GM21786 (cell line): ENCODE results near the gene BAHCC1.

Experiments used
- ATAC-seq: cut with Tn5 transposase; IDR thresholded peaks from one replicate; pipeline ENCODE4 v1.9.1; 2021; ENCODE audit not compliant: unreplicated experiment

BAHCC1 gene

DNA sequence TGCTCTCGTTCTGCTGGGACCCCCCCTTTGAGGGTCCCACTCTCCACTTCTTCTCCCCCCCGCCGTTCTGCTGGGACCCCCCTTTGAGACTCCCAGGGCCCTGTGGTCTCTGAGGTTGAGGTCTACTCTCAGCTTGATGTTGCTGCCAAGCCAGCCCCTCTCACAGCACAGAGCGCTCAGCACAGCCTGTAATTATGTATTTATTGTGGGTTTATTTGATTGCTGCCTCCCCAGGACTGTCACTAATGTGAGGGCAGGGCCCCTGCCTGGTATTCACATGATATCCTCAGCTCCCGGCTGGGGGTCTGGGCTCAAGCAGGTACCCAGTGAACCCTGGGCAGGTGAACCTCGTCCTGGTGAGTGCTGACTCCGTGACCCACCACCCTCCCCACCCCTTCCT lies 81.9 kb downstream of the BAHCC1 start:
- ATAC-seq: no peak

DNA sequence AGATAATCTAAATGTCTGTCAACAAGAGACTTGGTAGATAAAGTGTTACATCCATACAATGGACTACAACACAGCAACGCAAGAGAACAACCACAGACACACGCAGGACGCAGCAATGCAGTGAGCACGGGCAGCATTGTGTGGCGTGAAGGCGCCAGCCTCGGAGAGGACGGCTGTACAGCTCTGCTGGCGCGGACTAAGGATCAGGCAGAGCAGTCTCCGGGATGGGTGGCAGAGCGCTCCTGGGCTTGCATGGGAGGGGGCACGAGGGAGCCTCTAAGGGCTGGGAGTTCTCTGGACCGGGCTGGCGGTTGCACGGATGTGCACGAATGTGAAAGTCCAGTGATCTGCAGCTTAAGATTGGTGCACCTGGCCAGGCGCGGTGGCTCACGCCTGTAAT lies 82.9 kb downstream of the BAHCC1 start:
- no peak for ATAC-seq

DNA sequence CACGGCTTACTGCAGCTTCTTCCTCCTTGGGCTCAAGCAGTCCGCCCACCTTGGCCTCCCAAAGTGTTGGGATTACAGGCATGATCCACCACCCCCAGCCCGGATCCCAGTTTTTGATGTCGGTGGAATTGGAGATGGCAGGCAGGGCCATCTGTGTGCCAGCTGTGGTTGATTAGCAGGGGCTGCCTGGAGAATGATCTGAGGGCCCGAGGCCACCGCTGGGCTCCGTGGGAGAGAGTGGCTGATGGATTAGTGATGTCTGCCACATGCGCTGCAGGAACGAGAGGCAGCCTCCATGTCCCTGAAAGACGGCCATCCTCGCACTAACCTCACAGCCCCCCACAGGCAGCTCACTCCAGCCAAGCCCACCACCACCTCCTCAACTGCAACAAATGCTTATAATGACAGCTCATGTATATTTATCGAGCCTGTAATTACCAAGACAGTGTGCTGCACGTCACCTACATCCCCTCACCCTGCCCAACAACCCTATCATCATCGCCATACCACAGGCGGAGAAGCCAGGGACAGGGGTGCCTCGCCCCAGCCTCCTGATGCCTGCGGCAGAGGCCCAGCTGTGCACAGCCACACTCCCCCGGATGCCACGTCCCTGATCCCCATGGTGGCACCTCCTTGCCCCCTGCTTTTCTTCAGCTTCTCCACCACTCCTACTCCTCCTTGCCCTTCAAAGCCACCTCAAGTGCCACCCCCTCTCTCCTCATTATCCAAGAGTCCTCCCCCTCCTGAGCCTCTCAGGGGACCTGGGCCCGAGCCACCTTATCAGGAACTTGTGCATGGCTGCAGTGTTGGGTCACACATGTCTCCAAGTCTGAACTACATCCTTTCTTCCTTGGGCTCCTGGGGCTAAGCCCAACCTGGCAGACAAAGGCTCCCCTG lies 84.2 kb downstream of the BAHCC1 start:
- ATAC-seq: no peak

DNA sequence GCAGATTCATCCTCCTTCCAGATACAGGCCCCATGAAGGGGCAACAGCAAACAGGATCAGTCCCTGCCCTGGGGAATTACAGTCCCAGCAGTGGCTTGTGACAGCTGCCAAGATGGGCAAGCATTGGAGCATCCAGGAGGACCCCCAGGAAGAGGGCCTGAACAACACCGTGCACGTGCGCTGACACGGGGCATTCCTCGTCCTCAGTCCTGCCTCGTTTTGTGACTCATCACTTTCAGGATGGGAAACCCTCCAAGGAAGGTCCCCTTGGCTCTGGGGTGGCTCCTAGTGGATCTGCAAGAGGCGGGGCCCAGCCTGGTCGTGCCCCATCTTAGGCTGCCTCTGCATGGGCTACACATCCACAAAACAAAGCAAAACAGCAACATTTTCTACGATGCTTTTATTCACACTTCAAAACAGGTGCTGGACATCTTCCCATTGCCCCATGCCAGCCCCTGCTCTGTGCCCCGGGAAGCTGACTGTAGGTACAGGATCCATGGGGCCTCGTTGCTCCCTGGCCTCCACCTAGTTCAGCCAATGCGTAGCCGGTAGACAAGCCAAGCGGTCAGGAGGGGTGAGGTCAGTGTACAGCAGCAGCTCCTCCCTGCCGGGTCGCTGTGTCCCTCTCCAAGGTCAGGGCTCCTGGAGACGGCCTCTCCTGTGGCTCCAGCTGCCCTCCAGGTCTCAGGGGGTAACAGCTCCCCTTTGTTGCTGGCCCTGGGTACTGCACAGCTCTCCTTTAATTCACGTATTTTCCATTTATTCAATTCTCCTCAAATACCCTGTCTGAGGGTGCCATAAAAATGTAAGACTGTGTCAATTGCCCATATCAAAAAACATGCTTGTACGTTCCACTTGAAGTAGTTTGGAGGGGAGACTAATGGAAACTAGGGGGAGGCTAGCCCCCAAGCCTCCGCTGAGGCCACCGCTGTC lies 85.1 kb downstream of the BAHCC1 start:
- ATAC-seq: no peak

DNA sequence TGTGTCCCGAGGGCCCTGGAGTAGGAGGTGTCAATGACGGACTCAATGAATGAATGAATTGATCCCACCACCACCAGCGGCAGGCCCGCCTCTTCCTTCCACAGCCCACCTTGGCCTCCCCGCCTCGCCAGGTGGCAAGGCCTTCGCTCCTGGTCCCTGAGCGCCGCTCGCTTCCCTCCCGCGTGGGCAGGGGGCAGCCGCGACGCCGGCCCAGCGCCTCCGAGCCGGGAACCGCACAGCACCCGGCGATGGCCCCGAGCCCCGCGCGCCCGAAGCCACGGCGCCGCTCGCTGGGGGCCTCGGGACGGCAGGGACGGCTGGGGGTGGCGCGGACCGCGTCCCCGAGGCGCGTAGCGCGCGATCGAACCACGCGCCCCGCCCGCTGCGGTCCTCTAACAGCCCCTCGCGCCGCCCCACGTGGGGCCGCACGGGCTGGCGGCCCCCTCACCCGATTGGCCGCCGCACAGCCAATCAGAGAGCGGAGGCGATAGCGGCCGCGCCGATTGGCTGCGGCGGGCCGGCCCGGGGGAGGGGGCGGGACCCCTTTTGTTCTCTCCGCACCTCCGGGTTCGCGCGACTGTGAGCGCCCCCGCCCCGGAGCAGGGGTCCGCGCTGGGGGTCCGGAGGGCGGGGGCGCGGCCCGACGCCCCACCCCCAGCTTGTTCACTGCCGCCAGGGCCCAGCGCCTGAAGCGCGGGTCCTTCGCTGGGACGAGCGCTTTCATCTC lies 86.0 kb downstream of the BAHCC1 start:
- ATAC-seq: no peak

DNA sequence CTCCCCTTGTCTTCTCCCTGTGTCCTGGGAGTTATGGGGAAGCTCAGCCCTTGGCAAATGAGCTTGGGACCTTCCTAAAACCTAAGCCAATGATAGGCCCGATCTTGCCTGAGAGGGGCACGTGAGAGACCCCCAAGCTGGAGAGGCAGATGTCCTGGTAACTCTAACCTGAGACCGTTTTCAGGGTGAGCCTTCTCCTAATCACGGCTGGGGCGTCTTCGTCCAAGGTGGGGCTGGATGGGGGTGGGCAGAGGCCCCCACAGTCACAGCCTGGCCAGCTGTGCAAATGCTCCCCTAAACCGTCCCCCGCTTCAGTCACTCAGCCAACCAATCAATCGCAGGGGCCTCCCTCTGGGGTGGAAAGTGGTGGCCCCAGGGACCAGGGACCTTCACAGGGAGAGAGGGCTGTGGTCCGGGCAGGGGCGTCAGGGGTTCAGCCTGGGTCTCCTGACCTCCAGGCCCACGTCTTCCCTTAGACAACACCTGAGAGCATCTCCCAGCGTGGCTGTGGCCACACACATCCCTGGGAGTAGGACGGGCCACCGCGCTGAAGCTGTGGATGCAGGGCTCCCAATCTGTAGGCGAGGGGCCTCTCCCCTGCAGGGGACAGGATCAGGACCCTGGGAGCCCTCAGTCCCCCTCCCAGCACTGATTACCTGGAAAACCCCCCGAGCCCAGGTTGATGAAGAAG lies 86.7 kb downstream of the BAHCC1 start:
- ATAC-seq: no peak

DNA sequence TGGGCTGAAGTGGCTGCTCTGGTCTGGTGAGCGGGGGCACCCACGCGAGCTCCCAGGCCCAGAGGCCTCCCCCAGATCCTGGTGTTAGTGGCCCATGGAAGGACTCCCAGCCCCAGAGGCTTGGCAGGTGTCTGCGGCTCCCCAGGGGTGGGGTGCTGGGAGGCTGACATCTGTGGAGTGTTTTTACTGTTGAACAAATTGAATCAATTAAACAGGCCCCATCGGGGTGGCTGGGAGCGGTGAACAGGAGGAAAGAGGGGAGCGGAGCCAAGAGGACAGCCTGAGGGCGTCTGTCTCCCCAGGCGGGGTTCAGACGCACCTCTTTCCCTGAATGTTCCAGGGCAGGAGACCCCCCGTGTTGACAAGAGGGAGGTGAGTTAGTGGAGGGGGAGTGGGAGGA lies 87.4 kb downstream of the BAHCC1 start:
- ATAC-seq: no peak

DNA sequence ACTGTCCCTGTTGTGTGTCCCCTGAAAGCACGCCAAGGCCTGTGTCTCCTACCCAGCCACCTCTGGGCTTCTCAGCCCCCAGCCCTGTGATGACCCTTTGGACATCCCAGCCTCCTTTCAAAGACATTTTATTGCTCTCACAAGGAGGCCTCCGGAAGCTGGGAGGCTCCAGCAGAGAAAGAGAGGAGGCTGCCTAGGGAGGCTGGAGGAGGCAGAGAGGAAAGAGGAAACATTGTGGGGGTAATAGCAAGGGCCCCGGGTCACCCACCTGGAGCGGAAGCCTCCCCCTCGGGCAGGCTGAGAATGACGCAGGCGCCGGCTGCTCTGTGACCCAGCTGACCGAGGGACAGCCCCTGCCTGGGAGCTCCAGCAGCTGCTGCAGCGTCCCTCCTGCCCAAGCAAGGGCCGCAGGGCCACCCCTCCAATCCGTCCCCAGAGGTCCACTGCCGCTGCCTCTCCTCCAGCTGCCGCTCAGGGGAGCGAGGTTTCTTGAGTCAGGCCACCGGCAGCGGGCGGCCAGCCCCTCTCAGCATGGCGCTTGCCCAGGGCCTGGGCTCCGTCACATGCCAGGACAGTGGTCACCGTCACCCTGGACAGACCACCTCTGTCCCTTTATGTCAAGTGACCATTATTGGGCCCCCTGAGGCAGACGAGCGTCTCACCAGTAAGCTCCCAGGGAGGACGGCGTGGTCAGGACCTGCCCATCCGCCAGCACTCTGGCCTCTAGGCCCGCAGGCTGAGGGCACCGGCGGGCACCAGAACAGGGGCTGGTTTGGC lies 88.0 kb downstream of the BAHCC1 start:
- no peak for ATAC-seq

DNA sequence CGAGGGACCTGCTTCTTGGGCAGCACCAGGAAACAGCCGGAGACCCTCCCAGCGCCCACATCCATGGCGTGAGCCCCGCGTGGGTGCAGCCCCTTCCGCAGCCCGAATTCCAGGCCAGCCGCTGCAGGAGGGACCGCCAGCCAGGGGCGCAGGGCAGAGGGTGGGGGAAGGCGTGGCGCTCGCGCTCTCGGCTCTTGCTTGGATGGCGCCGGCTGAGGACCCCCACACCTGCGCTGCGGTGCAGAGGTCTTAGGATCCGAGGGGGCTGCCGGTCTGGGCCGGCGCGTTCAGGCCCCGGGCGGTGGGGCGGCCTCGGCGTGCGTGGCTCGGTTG lies 88.6 kb downstream of the BAHCC1 start:
- no peak for ATAC-seq

DNA sequence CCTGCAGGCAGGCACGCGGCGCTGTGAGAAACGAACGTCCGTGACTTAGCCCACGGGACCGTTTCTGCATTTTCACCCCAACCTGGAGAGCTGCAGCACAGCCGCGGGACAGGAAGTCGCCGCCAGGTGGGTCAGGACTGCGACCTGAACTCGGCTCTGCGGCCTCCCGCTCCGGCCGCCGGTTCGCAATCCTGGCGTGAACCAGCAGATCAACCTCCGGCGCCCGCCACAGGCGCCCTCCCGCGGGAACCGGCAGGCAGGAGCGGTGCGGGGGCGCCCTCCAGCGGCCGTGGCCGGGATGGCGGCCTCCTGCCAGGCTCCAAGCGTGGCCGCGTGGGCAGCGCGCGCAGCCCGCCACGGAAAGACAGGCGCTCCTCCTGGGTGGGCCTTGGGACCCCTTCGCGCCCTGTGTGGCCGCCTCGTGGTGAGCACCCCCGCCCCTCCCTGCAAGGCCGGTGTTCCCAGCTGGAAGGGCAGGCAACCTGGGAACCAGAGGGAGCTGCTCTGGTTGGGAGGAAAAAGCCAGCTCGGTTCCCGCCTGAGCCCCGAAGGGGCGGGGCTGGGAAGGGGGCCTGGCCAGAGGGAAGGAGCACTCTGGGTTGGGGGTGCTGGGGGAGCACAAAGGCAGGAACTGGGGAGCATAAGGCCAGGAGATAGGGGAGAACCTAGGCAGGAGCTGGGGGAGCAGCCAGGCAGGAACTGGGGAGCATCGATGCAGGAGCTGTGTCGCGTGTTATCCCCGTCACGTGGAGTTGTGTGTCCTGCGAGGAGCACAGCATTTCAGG lies 89.1 kb downstream of the BAHCC1 start:
- ATAC-seq: peak; percentile 52

DNA sequence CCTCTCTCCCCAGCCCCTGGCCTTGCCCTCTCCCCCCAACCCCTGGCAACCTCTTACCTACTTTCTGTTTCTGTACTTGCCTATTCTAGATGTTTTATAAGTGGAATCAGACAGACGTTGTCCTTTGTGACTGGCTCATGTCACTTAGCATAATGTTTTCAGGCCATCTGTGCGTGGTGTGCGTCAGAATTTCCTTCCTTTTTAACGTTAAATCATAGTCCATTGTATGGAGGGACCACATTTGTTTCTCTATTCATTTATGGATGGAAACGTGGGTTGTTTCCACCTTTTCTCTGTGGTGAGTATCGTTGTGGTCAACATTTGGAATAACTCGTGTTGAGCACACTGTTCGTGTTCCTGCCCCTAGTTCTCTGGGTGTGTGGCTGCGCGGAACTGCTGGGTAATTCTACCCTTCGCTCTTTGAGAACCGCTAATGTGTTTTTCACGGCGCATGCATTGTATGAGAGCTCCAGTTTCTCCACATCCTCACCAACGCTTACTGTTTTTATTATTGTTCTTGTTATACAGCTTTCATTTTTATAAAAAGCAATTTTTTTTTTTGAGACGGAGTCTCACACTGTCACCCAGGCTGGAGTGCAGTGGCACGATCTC lies 91.0 kb downstream of the BAHCC1 start:
- no peak for ATAC-seq

DNA sequence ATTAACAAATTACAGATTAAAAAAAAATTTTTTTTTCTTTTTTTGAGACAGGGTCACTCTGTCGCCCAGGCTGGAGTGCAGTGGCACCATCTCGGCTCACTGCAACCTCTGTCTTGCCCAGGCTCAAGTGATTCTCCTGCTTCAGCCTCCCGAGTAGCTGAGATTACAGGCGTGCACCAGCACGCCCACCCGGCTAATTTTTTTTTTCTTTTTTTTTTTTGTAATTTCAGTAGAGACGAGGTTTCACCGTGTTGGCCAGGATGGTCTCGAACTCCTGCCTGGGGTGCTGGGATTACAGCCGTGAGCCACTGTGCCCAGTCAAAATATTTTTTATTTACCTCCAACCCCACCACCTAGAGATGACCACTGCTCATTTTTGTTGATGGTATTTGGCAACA lies 91.8 kb downstream of the BAHCC1 start:
- ATAC-seq: no peak

DNA sequence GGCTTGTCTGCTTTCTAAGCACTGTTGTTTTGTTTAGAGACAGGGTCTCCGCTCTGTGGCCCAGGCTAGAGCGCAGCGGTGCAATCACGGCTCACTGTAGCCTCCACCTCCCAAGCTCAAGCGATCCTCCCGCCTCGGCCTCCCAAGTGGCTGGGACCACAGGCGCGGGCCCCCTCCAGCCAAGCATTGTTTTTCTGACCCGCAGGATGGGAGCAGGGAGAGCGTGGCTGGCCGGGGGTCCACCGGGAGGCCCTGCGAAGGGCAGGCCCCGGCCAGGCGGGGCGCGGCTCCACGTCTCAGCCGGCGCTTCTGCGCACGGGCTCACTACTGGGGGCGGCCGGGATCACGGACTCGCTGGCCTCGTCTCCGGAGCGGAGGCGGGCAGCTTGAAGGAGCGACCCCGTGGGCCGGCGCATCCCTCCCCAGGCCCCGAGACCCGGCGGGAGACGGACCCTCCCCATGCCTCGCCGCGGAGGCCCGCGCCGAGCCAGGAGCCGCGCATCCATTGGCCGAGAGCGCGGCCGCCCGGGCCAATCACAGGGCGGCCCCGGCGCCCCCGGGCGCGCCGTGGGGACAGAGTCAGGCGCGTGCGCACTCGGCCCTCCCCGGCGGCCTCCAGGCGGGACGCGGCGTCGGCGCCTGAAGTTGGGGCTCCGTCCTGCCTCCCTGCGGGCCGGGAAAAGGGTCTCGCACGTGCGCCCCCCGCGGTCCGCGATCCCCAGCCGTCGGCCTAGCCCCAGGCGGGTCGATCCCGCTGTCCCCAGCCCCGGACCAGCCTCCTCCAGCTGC lies 92.4 kb downstream of the BAHCC1 start:
- ATAC-seq: no peak

DNA sequence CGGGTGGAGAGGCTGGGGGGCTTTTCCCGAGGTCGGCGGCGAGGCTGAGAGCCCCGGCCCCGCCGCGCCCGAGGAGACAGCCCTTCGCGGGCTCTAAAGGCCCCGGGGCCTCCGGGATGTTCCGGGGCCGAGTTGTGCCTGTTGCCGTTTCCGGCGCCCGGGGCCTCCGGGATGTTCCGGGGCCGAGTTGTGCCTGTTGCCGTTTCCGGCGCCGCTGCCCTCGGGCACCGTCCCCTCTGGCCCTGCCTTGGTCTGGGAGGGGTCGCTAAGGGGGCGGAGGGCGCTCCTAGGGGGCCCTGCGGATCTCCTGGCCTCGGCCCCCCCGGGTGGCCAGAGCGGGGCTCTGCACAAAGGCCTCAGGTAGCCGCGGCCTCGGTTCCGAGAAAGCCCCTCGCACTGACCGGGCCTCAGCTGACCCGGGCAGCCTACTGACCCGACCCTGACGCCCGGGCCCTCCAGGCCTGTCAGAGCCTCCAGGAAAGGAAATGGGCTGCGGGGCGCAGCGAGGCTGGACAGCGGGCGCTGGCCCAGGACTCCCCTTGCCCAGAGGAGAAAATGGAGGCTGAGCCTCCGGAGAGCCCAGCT lies 93.1 kb downstream of the BAHCC1 start:
- no peak for ATAC-seq

DNA sequence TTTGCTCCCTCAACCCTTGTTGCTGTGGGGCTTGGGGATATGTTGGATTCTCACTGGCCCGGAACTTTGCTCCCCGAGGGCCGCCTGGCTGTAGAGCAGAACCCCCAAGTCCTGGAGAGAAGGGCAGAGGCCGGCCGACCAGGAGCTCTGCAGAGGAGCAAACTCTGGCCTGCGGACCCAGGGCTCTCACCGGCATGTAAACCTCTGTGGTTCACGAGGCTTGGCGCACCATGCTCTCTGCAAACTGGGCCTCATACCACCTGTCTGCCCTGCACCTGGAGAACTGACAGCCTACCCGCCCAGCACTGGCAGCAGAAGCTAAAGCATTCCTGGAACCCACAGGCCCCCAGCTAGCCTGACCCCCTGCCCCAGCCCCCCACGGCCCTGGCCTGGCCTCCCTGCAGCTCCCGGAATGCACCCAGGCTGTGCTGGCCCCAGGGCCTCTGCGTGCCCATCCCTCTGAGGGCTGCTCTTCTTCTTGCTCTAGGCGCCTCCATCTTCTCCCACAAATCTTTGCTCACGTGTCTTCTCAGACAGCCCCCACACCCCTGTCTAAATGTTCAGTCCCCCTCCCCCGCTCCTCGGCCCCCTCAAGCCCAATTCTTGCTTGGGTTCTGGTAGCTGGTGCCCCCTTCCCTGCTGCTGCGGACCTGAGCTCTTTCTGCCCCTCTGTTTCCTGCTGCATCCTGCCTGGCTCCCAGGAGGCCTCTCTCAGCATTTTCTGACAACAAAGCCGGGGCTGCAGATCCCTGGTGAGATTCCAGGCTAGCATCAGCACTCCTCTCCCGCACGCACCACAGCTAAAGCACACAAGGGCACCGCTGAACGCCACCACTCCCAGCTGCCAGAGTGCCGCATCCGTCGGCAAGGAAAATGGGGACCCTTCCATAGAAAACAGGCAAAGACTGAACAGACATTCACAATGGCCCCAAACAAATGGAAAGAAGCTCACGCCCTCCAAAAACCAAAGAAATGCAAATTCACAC lies 94.0 kb downstream of the BAHCC1 start:
- no peak for ATAC-seq
